Activated CD4-positive, alpha-beta T cell treated with anti-CD3 and anti-CD28 coated beads, Interleukin-2, amount 50 U/mL, for 24 hours (primary cell): ENCODE data around the gene DLG2.

Experiments
- DNase-seq, 2 donors: peaks; one replicate each; pipeline ENCODE4 v3.0.0-alpha.2; 2020; ENCODE audit warnings: low read depth in 1 of 2, low spot score in 1 of 2

The DLG2 gene

GRCh38 chr11:84524422-84525051 lies 1102.6 kb downstream of the DLG2 start:
- no peak for DNase-seq

GRCh38 chr11:84522331-84522730 lies 1104.8 kb downstream of the DLG2 start:
- DNase-seq, result no peak

DNA sequence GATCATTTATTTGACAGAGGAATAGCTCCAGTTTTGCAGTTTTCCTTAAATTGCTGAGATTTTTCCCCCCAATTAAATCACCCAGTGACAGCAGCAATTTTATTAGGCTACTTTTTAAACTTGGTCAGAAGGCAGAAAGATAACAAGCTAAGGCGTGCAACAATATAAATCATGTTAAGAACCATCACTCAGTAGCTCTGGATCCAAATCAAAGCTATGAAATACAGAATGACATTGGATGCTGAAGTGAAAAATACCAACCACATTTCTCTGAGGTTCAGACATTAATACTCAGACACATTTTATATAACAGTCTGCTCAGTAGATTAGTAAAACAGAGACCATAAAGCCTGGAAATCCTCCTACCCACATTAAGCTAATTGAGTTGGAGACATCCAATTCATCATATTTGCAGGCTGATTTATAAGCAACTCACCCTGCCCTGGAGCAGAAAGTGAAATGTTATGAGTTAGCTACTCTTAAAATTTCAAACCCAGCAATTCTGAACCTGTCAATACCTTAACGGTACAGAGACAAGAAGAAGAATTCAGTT lies 1108.4 kb downstream of the DLG2 start:
- DNase-seq, result no peak

GRCh38 chr11:84514436-84514835 lies 1112.7 kb downstream of the DLG2 start:
- DNase-seq, result no peak

GRCh38 chr11:84503503-84503902 lies 1123.6 kb downstream of the DLG2 start:
- DNase-seq, result no peak

DNA sequence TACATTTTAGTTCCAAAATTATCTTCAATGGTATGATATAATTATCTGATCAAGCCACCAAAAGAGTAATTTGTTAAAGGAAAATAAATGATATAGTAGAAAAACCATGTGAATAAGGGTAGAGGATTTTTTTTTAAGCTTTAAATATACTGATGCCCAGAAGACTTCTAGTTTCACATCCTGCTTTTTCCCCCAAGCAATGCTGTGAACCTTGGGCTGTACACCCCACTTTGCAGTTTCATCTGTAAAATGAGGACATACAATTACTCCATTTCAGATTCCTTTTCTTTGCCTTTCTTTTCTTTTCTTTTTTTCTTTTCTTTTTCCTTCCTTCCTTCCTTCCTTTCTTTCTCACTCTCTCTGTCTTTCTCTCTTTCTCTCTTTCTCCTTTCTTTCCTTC lies 1125.4 kb downstream of the DLG2 start:
- no peak for DNase-seq

DNA sequence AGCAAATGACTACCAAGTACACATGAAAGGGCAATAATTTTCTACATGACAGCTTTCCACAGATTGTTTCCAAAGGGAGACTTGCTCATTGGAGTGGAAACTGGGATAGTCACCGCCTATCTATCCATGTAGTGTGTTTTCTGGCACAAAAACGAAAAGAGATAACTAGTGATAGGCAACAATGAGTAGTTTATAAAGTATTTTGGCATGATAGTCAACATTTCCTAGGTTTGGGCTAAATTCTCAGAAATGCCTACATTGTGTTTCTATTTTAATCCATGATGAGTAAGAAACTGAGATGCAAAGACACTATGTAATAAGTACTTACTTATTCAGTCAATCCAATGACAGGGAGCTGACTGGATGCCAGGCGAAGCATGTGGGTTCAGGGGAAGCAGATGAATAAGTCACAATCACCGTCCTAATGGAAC lies 1129.1 kb downstream of the DLG2 start:
- no peak for DNase-seq

DNA sequence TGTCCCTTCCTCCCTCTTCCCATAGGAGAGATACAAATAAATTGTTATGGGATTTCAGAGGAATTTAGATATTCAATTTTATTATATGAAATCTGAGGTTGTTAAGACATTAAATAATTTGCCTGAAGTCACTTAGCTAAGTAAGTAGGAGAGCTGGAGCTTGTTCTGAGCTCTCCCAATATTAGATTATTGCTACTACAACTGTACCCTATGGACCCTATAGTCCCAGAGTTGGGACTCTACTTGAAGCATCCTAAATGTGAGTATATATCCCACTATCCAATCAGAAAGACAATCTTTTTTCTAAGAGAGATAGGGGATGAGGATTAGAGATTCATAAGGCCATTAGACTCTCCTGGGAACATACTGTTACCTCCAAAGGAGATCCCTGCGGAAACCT lies 1130.0 kb downstream of the DLG2 start:
- no peak for DNase-seq

DNA sequence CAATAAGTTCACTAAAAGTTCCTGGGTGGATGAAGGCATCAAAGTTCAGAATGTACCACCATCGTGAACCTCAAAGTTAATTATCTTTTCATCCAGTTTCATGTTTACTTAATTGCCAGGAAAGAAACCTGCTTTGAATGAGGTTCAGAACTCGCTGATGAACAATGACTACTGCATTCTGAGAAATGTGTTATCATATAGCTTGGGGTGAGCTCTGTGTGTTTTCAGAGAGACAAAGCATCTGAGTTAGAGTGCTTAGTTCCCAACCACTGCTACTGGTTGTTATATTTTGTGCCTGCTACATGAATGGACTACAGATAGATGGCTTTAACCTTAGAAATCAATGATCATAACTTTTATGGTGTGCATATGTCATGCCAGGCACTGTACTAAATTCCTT lies 1131.0 kb downstream of the DLG2 start:
- DNase-seq, result no peak

DNA sequence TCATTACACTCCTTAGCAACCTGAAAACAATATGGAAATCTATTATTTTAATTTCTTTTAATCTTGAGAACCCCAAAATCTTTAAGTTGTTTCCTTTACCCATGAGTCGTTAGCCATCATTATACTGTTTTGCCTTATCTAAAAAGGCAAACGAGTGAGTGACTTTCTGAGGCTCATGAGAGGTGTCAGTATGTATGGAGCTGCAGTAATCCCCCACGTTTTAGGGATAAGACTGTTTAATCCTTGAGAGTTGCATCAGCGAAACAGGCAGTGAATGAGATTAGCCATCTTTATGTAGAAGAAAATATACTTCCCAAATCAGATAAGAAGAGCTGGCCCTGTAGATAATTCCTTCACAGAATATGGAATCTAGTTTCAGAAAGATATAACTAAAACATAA lies 1147.0 kb downstream of the DLG2 start:
- no peak for DNase-seq

DNA sequence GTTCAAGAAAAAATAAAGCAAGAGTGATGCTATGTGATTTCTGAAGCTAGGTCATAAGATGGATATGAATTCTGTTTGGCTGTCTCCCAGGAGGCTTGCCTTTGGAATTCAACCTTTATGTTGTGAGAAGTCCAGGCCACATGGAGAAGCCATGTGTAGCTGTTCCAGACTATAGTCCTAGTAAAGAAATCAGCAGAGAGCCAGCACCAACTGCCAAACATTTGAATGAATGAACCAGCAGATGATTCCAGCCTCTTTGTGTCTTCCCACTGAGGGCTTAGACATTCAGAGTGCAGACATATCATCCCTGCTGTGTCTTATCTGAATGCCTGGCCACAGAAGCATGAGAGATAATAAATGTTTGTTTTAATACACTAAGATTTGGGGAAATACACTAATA lies 1150.6 kb downstream of the DLG2 start:
- DNase-seq, result no peak

GRCh38 chr11:84471501-84471900 lies 1155.6 kb downstream of the DLG2 start:
- no peak for DNase-seq

DNA sequence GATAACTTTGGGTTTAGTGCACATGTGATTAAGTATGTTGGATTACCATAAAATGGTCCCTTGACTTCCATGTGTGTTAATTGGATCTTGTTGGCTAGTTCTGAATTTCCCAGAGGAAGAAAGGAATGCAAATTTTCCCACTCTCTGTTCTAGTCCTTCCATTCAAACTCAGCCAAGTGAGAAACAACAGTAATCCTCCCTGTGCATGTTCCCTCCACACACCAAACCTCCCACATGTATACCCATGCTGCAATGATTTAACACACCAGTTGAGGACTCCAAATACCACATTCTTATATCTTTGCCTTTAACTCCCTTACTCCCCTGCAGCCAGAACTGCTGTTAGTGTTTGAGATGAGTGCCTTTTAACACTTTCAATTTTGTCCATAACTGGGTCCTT lies 1158.9 kb downstream of the DLG2 start:
- DNase-seq, result no peak

DNA sequence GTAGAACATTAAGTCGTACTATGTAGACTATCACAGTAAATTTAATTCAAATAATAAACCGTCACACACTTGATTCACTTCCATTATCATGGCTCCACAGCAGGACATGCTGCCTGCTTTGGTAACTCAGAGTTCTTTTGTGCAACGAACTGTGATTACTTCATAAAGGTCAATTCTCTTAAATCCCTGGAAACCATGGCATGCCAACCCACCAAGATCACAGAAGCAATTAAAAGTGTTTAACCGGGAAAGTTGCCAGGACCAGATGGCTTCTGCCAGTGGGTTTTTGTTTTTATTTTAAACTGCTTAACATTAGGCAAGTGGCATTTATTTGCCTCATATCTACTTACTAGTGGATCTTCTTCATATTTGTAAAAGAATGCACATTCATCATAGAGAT lies 1162.1 kb downstream of the DLG2 start:
- DNase-seq, result no peak

GRCh38 chr11:84455691-84456090 lies 1171.5 kb downstream of the DLG2 start:
- no peak for DNase-seq

GRCh38 chr11:84452211-84452610 lies 1174.9 kb downstream of the DLG2 start:
- DNase-seq, result no peak

DNA sequence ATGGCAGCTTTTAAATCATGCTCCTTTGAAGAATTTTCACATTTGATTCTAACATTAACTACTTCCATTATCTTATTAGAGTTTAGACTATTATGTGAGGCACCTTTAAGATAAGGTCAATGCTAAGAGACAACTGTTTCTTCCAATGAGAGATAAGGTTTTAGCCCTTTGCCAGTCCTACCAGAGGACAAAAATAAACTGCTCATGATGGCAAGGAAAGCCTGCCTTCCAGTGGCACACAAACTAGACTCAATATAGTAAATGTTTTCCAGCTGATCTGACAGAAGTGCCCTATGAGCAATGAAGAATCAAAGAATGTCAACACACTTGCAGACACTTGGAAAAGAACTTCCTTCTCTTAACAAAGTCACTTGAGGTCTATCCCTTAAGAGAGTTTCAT lies 1188.6 kb downstream of the DLG2 start:
- DNase-seq, result no peak

GRCh38 chr11:84437071-84437980 lies 1189.8 kb downstream of the DLG2 start:
- DNase-seq, result no peak

- no peak for DNase-seq
Measured at GRCh38 chr11:84430661-84431060, 1196.5 kb downstream of the DLG2 start.

DNA sequence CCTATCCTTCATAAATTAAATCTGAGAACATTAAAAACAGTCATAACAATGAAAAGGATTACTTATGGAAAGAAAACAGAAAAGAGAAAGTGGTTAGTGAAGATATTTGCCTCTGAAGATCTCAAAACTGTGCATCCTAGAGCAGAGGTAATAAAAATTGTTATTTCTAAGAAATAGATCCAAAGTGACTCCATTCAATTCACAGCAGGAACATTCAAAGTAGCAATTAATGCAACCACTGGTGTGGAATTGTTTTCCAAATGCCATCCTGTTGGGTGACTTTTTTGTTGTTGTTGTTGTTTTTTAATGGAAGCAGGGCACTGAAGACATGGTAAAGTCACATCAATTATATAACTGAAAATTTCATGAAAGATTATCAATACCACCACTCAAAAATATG lies 1201.5 kb downstream of the DLG2 start:
- no peak for DNase-seq

GRCh38 chr11:84420271-84420670 lies 1206.9 kb downstream of the DLG2 start:
- DNase-seq, result no peak

DNA sequence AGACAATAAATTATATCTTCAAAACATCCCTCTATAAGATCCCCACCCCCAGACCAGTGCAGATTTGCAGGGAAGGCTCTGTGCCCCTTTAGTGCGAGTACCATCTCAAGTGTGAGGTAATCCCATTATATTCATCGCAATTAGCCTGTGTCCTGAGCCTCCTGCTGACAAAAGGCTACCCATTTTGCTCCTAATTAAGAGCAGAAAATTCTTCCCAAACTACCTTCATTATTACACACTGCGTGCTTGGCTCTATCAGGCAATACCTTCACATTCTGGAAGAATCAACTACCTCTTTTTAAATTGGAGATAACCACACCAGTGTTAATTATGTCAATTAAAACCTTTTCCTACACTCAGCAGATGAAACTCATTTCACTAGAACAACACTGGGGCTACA lies 1207.5 kb downstream of the DLG2 start:
- DNase-seq, result no peak
